GM18870 (cell line): ENCODE data around the gene GIPR.
A peak's percentile ranks its signal among the peaks of the same experiment; 100 is the strongest.
"Not testable (repeated sequence)": the region's sequence is repeated elsewhere in the genome, so short reads cannot be mapped to it uniquely, and the experiment has no call there.

Source experiments
- ATAC-seq: cut with Tn5 transposase; IDR thresholded peaks from one replicate; pipeline ENCODE4 v1.9.1; 2021; ENCODE audit warnings: moderate library complexity; ENCODE audit not compliant: unreplicated experiment

Gene GIPR

DNA sequence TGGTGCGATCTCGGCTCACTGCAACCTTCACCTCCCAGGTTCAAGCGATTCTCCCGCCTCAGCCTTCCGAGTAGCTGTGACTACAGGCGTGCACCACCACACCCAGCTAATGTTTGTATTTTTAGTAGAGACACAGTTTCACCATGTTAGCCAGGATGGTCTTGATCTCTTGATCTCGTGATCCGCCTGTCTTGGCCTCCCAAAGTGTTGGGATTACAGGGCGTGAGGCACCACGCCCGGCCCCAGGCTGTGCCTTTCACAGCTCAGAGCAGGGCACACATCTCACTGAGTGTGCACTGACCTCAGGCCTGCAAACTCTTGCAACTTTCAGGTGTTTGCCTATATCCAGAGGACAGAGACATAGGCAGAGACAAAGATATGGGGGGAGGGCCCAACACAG is 17.0 kb downstream of the GIPR start:
- not testable (repeated sequence) for ATAC-seq

DNA sequence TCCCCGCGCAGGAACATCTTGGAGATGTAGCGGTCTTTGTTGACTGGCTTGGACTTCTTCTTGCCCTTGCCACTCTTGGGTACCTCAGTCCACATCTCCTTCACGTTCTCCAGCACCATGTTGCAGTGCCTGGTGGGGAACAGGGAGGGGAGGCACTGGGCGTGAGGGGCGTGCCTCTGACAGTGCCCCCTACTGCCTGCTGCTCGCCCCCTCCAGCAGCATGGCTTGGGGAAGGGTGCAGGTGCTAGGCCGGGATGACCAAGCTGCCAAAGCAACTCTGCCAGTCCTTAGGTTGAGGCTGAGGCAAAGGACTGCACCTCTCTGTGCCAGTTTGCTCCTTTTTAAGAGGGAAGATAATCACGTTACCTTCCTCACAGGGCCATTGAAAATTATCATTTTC is 19.6 kb downstream of the GIPR start:
- ATAC-seq, result no peak

DNA sequence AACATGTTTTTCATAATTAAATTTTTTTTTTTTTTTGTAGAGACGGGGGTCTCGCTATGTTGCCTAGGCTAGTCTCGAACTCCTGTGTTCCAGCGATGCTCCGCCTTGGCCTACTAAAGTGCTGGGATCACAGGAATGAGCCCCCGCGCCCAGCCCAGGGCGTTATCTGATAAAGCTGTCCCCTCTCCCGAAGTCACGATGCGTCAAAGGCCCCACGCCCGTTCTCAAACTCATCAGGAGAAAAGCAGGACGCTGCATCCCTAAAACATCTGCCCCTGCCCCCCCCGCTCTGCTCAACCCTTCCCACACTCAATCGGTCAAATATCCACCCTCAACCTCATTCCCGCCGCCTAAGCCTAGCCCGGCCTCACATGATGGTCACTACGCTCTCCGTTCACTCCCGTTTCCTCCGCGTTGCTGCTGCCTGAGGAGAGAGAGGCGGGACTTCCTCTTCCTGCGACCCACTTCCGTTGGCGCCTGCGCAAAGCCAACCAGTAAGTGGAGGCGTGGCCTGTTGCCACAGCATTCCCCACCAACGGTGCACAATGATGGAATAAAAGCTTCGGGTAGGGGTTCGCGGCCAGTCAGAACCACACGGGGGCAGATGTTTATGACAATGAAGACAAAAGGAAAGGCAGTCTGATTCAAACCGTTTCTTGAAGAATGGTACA is 23.6 kb downstream of the GIPR start, which contains the start of gene SNRPD2:
TSS of gene SNRPD2 (minus strand) at position 438 of the 671 bp plus-strand sequence. CDS start at position 373, 65 bp downstream.
- peak; percentile 46 for ATAC-seq

DNA sequence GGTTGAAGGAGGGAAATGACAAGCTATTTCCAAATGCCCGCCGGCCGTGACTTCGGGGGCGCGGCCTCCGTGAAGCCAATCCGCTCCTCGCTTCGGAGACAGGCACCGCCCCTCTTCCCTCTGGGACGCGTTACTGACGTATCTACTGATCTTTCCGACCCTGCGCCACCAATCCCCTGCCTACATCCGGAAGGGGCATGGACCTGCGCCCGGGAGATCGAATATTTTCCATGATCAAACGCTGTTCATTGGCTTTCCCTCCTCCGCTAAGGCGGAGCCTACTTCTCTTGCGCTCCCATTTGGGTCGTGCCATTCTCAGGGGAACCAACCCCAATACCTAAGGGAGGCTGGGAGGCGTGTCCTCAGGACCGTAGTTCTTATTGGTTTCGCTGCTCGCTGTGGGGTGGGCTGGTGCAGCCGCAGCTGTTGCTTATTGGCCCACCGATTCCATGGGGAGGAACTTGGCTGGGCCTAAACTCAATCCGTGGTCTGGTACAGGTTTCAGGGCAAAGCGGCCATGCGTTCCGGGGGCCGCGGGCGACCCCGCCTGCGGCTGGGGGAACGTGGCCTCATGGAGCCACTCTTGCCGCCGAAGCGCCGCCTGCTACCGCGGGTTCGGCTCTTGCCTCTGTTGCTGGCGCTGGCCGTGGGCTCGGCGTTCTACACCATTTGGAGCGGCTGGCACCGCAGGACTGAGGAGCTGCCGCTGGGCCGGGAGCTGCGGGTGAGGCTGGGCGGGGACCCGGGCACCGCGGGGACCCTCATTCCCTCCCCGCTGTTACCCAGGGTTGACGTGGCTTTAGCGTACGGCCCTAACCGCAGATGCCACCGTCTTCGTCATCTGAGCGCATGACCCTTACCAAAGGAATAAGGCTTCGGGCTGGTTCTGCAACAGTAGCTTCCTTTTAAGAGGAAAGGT is 24.4 kb downstream of the GIPR start, which contains the start of gene QPCTL:
TSS of gene QPCTL (plus strand) at position 480 of the 919 bp plus-strand sequence. CDS start at position 518, 38 bp downstream.
- peak; percentile 88 for ATAC-seq

DNA sequence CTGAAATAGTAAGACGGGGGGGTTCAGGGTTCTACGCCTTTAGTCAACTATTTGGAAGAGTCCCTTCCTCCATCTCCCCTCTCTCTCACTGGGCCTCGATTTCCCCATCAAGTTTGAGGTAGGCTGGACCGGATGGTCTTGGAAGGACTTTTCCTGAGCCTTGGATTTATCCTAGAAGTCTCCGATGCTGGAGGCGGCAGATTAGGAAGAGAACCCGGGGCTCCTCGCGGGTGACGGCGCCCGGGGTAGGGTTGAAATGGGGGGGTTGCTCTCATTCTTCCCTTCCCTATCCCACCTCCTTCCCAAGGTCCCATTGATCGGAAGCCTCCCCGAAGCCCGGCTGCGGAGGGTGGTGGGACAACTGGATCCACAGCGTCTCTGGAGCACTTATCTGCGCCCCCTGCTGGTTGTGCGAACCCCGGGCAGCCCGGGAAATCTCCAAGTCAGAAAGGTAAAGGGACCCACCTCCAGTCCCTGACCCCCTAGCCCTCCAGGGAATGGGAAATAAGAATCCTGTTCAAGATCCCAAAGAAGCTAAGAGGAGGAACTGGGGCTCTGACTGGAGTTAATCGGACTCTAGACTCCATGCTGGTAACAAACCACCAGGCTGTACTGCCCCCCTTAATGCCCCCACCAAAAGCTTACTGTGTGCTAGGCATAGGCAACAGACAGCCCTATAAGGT is 25.2 kb downstream of the GIPR start:
- no peak for ATAC-seq

DNA sequence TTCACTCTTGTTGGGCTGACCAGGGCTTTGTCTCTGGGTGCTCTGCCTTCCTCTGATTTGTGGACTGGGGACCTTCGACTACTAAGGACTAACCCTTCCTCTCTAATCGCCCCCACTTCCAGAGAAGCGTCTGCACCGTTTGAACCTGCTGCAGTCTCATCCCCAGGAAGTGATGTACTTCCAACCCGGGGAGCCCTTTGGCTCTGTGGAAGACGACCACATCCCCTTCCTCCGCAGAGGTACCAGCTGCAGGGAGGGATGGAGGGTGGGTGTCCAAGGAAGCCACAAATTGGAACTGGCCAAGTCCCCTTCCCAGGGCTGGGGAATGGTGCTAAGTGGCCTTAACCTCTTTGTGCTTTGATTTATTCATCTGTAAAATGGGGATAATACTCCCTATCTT is 33.7 kb downstream of the GIPR start:
- ATAC-seq, result no peak

DNA sequence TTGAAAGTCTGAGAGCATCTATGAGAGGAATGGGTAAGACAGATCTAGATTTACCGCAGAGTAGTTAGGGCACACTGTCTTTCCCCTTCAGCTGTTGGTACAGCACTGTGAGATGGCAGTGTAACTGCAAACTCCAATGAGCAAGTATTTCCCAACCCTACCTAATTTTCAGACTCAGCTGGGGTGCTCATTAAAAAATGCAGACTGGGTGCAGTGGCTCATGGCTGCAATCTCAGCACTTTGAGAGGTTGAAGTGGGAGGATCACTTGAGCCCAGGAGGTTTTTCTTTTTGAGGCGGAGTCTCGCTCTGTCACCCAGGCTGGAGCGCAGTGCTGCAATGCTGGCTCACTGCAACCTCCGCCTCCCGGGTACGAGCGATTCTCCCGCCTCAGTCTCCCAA is 37.1 kb downstream of the GIPR start:
- no peak for ATAC-seq

DNA sequence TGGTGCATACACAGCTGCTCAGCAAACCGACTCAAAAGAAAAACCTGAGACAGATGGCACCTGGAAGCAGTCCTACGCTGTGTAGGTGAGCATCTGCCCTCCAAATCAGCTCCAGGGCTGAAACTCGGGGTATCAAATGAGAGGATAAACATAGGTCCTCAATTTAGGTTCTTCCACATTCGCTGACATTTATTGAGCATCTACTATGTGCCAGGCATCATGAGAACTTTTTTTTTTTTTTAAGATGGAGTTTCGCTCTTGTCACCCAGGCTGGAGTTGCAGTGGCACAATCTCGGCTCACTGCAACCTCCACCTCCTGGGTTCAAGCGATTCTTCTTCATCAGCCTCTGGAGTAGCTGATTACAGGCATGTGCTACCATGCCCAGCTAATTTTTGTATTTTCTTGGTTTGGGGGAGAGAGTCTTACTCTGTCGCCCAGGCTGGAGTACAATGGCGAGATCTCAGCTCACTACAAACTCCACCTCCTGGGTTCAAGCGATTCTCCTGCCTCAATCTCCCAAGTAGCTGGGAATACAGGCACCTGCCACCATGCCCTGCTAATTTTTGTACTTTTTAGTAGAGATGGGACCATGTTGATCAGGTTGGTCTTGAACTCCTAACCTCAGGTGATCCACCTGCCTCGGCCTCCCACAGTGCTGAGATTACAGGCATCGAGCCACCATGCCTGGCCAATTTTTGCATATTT is 37.8 kb downstream of the GIPR start:
- no peak for ATAC-seq

DNA sequence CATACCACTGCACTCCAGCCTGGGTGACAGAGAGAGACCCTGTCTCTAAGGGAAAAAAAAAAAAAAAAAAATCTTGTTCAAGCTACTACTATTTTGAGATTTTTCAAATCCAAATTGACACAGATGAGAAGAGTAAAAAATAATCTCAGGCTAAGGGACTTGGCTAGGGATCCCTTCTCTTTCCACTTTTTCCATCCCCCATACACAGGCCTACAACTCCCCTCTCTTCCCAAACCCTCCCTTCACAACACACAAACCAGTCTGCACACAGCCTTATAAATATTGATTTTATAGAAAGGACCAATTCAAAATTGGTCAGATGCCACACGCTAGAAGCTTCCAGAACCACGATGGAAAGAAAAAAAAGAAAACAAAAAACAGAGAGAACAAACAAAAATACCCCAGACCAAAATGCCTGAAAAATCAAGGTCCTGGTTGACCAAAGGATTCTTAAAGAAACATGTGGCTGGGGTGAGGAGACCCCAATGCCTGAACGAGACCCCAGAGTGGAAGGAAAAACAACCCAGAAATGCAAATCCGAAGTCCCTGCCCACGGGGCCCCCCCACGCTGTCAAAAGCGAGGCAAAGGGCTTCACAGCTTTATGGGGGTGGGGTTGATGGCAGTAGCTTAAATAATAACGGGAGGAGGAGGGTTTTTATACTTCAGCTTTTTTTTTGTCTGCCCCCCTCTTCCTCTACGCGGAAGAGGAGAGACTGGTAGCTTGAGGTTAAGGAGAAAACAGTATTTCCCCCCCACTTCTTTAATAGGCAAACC is 42.5 kb downstream of the GIPR start:
- no peak for ATAC-seq

DNA sequence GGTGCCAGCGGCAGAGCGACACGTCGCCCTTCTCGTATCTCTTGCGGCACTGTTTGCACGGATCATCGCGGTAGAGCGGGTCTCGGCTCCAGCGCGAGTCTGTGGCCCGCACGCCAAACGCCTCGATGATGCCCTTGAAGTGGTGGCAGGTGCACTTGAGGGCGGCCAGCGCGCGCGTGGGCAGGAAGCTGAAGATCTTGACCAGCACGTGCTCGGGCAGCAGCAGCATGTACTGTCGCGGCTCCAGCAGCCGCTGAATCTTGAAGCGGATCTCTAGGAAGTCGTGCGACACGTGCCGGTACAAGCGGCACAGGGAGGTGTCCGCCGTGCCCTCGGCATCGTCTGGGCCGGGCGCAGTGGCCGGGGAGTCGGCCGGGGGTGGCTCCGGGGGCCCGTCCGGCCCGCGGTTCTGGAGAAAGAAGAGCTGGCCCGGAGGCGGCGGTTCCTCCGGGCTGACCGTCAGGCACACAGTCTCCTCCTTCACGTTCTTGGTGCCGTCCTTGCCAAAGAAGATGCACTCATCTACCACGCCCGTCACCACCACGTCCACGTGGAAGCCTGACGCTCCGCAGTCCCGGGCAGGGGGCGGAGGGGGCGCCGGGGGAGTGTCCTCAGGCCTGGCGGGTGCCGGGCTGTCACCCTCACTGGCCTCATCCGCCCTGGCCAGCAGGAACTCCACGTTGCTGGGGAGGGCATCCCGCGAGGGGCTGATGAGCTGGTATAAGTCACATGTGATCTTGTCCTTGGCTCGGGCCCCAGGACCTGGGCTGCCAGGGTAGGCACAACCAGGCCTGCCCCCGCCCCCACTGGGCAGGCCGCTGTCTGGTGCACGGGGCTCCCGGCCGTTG is 44.1 kb downstream of the GIPR start:
- no peak for ATAC-seq

DNA sequence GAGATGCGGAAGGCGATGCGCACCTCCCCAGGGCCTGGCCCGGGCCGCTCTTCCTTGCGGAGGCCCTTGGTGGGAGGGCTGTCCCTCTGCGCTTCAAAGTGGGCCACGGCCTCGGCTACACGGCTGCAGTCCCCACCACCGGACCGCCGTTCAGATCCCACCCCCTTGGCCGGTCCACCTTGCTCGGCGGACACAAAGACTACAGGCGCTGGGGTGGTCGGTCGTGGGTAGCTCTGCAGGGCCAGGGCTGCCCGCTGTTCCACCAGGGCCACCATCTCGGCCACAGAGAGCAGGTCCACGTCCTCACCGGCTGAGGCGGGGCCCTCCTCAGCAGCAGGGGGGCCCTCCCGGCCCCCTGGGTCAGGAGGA is 44.7 kb downstream of the GIPR start:
- no peak for ATAC-seq

DNA sequence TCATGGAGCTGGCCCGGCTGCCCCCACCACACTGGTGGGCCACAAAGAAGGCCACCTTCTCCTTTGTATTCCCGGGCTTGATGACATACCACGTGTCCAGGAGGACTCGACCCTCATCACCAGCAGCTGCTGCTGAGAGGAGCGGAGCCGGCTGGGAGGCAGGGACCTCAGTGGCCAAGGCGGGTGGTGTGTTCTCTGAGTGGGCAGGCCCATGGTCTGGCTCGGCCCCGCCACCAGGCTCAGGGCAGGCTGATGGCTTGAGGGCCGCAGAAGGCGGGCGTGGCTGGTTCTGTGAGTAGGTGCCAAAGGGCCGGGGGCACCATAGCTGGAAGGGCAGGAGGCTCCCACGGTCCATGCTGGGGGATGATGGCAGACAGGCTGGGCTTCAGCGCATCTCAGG is 45.1 kb downstream of the GIPR start:
- ATAC-seq, result no peak

DNA sequence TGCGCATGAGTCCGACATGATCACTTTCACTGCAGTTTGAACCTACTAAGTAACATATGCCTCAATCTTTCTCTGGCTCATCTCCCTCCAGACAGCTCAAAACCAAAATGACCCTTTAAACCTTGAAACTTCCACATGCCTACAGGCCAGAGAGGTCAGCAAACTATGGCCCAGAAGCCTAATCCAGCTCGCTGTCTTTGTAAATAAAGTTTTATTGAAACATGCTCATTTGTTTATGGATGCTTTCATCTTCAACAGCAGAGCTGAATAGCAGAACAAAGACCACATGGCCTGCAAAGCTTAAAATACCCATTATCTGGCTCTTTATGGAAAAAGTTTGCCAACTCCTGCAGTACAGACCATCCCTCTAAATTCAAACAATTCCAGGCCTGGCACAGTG is 47.1 kb downstream of the GIPR start:
- no peak for ATAC-seq

DNA sequence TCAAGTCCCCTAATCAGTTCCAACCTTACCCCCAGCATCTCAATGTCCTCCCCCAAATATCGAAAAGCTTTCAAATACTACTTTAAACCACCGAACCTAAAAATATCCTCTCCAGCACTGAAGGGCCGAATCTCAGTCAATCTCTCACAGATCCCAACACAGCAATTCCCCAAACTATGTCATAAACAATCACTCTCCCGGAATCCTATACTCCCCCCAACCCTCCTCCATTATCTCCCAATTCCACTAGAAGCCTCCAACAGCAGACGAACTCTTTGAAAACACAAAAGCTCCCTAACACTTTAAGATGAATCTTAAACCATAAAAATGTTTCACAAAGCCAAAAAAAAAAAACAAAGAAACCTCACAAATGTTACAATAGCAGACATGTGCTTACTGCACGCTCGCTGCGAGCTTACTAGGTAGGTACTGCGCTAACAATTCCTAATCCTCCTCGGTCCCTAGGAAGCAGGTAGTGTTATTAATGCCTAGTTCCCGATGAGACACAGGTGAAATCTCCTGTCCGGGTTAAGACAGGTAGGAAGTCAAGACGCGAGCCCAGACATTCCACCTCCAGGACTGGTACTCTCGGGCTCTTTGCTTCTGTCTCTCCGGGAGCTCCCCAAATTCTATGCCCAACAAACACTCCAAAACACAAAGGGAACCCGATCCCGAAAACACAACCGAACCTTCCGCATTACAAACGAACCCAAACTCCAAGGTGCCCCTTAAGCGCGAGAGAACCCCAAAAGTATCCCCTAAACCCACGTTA is 48.5 kb downstream of the GIPR start:
- ATAC-seq, result no peak

DNA sequence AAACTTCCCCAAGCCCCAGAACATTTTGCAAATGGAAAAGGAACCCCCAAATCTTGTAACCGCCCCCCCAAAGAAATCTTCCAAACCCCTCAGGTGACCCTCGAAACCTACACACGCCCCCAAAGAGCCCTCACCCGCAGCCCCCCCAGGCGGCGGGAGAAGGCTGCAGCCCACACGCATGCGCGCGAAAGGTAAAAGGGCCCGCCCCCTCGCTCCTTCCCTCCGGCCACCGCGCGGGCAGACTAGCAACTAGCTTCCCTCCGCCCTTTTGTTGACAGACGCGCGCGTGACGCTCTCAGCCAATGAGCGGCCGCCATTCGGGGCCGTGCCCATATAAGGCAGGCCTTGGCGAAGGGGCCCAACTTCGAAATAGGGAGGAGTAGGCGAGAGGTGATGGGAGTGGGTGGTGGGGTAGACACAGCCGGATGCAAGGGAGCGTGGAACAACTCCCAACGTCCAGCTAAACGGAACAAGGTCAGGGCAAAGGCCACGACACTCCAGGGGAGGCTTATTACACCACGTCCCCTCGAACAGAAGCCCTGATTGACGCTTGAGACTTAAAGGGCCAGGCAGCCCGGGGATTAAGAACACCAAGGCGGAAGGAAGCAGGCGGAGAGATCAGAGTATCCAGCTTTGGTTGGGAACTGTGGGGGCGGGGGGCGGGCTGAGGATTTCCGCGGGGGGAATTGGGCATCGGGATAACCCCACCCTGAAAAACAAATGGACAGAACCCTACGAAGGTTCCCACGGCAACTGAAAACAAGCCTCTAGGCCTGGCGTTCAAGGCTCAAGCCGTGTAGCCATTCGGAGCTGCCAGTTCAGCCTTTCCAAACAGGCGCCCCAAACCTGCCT is 49.3 kb downstream of the GIPR start:
- ATAC-seq, result peak; percentile 86

DNA sequence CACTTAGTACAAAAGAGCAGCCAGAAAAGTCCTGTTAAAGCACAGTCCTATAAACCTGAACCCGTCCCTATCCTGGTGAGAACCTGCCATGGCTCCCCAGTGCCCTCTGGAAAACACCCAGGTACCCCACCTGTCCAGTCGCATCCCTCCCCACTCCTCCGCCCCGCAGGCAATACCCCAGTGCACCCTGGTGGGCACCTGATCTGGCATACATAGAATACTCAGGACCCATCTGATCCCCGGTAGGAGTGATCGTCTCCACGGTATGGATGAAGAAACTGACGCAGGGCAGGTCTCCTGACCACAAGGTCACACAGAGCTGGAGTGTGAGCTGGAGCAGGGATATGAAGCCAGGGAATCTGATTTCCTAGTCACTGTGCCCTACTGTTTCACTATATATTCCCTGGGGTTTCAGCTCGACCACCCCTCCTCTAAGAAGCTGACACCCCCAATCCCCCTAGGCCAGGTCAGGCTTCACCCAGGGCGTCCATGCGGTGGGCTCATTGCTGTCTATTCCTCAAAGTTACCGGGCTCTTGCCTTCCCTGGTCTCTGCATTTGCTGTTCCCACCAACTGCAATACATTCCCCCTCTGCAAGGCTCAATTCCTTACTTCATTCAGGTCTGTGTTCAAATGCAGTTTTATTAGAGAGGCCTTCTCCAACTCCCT is 50.1 kb downstream of the GIPR start:
- no peak for ATAC-seq

DNA sequence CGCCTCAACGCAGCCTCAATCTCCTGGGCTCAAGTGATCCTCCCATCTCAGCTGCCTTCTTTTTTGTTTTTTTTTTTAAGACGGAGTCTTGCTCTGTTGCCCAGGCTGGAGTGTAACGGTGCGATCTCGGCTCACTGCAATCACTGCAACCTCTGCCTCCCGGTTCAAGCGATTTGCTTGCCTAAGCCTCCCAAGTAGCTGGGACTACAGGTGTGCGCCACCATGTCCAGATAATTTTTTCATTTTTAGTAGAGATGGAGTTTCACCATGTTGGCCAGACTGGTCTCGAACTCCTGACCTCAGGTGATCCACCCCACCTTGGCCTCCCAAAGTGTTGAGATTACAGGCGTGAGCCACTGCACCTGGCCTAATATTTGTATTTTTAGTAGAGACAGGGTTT is 52.0 kb downstream of the GIPR start:
- ATAC-seq, result not testable (repeated sequence)
